Neural crest cell (in vitro differentiated cells): ENCODE measurements around the gene SORCS3. TPM values are rescaled to one million over a fixed set of nuclear protein-coding genes. Genes with fewer than 3 reads are reported as not detected.

Experiments
- DNase-seq: peaks from one replicate; pipeline ENCODE4 v3.0.0; 2021; ENCODE audit warnings: low read depth, mixed read lengths, low spot score
- H3K27ac Mint-ChIP-seq: one replicate; pipeline ENCODE4 v1.8.0; 2021; ENCODE audit warnings: mild to moderate bottlenecking, mixed read lengths; ENCODE audit not compliant: unreplicated experiment
- H3K27me3 Mint-ChIP-seq: 2 replicates; pipeline ENCODE4 v1.8.0; 2021; ENCODE audit warnings: low read depth, mild to moderate bottlenecking, mixed read lengths
- H3K36me3 Mint-ChIP-seq: 2 replicates; pipeline ENCODE4 v1.8.0; 2021; ENCODE audit warnings: low read depth, mild to moderate bottlenecking, mixed read lengths
- H3K4me1 Mint-ChIP-seq: 2 replicates; pipeline ENCODE4 v1.8.0; 2021; ENCODE audit warnings: mixed read lengths
- H3K4me3 Mint-ChIP-seq: one replicate; pipeline ENCODE4 v1.8.0; 2021; ENCODE audit warnings: mild to moderate bottlenecking, mixed read lengths
- H3K9me3 Mint-ChIP-seq: 2 replicates; pipeline ENCODE4 v1.8.0; 2021; ENCODE audit warnings: mixed read lengths
- total RNA-seq: library from RNA; stranded (reverse); gene quantifications from 2 replicates; pipeline ENCODE4 v1.2.1, GENCODE V29; 2021
- TF ChIP-seq, protein P1 (sequence below): fragments of 200-600 bp; sonication (generic); conservative IDR thresholded peaks from 2 replicates; pipeline ENCODE4 v1.5.0; 2021; ENCODE audit warnings: antibody characterized with exemption, mild to moderate bottlenecking

The SORCS3 gene
- total RNA-seq, 1 donor from 2014 or later, result 3.3 TPM

- Mint-ChIP-seq H3K36me3 (peaks cover 3% of the 10 kb centered on the region), H3K4me3 (no peak overlapping the region), H3K27me3 (peaks cover 12% of the 10 kb centered on the region), H3K27ac (no peak overlapping the region), H3K9me3 (peaks cover 4% of the 10 kb centered on the region), H3K4me1 (peaks cover 24% of the 10 kb centered on the region)
- TF ChIP-seq, protein P1, sequence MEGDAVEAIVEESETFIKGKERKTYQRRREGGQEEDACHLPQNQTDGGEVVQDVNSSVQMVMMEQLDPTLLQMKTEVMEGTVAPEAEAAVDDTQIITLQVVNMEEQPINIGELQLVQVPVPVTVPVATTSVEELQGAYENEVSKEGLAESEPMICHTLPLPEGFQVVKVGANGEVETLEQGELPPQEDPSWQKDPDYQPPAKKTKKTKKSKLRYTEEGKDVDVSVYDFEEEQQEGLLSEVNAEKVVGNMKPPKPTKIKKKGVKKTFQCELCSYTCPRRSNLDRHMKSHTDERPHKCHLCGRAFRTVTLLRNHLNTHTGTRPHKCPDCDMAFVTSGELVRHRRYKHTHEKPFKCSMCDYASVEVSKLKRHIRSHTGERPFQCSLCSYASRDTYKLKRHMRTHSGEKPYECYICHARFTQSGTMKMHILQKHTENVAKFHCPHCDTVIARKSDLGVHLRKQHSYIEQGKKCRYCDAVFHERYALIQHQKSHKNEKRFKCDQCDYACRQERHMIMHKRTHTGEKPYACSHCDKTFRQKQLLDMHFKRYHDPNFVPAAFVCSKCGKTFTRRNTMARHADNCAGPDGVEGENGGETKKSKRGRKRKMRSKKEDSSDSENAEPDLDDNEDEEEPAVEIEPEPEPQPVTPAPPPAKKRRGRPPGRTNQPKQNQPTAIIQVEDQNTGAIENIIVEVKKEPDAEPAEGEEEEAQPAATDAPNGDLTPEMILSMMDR, result no peak
- no peak for DNase-seq
These were observed 42.5 kb downstream of the SORCS3 start for GRCh38 chr10:104683567-104683966.

DNA sequence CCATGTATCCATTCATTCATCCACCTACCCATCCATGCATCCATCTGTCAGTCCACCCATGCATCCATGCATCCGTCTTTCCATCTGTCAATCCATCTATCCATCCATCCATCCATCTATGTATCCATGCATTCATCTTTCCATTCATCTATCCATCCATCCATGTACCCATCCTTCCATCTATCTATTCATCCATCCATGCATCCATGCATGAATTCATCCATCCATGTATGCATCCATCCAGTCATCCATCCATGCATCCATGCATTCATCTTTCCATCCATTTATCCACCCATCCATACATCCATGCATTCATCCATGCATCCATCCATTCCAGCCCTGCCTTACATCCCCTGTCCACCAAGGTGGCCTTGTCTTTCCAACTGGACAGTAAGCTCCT is 45.7 kb downstream of the SORCS3 start:
- Mint-ChIP-seq H3K4me1 (peaks cover 6% of the 10 kb centered on the region), H3K4me3 (no peak overlapping the region), H3K27me3 (peaks cover 14% of the 10 kb centered on the region), H3K27ac (no peak overlapping the region), H3K36me3 (peaks cover 3% of the 10 kb centered on the region), H3K9me3 (peaks cover 4% of the 10 kb centered on the region)
- no peak for DNase-seq
- TF ChIP-seq, protein P1, result no peak

DNA sequence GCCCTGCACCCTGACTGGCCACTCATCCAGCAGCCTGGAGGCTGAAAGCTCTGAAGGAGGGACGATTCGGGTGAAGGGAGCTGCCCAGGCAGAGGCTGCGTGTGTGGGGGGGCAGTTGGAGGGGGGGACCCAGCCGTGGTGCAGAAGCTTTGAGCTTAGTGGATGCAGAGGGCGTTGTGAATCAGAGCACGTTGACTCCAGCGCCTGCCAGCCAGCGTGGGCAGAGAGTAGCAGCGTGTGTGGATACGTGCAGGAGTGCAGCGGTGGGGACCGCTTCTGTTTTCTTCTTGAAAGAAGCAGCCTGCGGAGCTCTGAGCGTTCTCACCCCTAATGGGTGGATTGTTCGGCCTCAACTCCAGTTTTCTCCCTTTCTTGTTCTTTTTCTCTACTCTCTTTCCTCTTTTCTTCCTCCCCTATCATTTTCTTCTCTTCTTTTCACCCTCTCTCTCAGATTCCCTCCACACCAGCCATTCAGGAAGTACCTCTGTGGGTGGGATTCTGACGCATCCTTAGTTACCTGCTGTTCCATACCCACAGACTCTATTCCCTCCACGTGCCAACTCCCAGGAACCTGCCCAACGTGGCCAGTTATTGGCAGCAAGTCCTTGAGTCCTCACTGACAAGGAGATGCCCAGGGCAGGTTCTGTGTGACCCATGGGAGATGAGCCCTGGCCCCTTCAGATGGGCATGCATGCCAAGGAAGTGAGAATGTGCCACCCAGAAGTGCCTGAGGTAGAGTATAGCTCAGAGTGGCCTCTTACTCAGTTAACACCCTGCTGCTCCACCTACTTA is 47.4 kb downstream of the SORCS3 start:
- Mint-ChIP-seq H3K4me1 (peaks cover 6% of the 10 kb centered on the region), H3K27me3 (peaks cover 19% of the 10 kb centered on the region), H3K9me3 (peaks cover 4% of the 10 kb centered on the region), H3K36me3 (peaks cover 3% of the 10 kb centered on the region), H3K4me3 (no peak overlapping the region), H3K27ac (no peak overlapping the region)
- TF ChIP-seq, protein P1, result no peak
- no peak for DNase-seq

DNA sequence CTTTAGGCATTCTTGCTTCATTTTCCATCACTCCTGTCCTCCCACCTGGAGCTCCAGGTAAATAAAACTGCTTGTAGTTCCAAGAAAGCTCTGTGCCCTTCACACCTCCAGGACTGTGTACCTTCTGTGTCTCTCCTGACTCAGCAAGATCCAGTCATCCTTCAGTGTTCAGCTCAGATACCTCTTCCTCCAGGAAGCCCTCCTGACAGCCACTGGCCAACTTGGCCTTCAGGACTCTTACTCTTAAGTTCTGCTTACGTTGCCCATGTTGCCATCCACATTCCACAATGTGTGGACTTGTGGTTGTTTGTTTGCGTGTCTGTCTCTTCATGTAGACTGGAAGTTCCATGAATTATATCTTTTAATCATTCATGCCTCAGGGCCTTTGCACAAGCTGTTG is 48.0 kb downstream of the SORCS3 start:
- Mint-ChIP-seq H3K4me1 (peaks cover 6% of the 10 kb centered on the region), H3K27me3 (peaks cover 21% of the 10 kb centered on the region), H3K9me3 (peaks cover 4% of the 10 kb centered on the region), H3K4me3 (no peak overlapping the region), H3K36me3 (peaks cover 3% of the 10 kb centered on the region), H3K27ac (no peak overlapping the region)
- TF ChIP-seq, protein P1, result no peak
- DNase-seq, result no peak

GRCh38 chr10:104689547-104689946 is 48.5 kb downstream of the SORCS3 start:
- H3K36me3 Mint-ChIP-seq, result peaks cover 3% of the 10 kb centered on the region
- H3K27ac Mint-ChIP-seq, result no peak overlapping the region
- TF ChIP-seq, protein P1, result no peak
- peaks cover 21% of the 10 kb centered on the region for H3K27me3 Mint-ChIP-seq
- H3K4me1 Mint-ChIP-seq, result peaks cover 6% of the 10 kb centered on the region
- DNase-seq, result no peak
- no peak overlapping the region for H3K4me3 Mint-ChIP-seq
- H3K9me3 Mint-ChIP-seq, result peaks cover 4% of the 10 kb centered on the region
